Adrenal gland (tissue), 5 donors: ENCODE results near the gene EIF4A3.

ENCODE experiments used
- POLR2A ChIP-seq, 2 donors: fragments of 450-650 bp; IDR thresholded peaks; one replicate each; pipeline ENCODE4 v1.6.1; 2017; ENCODE audit warnings: antibody characterized with exemption in 2 of 2, mild to moderate bottlenecking in 2 of 2, moderate library complexity in 1 of 2
- TF ChIP-seq, protein P1 (sequence below), 6 experiments: fragments of 450-650 bp in 4 of 6; fragments of 200-600 bp in 2 of 6; sonication (generic) in 1 of 6; IDR thresholded peaks; 1 replicate in 5 of 6; 2 replicates in 1 of 6; pipeline versions ENCODE4 v1.5.1 to v1.8.0; 2016 to 2021; ENCODE audit warnings: antibody characterized with exemption in 6 of 6, mild to moderate bottlenecking in 2 of 6, moderate library complexity in 1 of 6
- donor health status: DM: no; HTN: no; CAD: no.

DNA sequence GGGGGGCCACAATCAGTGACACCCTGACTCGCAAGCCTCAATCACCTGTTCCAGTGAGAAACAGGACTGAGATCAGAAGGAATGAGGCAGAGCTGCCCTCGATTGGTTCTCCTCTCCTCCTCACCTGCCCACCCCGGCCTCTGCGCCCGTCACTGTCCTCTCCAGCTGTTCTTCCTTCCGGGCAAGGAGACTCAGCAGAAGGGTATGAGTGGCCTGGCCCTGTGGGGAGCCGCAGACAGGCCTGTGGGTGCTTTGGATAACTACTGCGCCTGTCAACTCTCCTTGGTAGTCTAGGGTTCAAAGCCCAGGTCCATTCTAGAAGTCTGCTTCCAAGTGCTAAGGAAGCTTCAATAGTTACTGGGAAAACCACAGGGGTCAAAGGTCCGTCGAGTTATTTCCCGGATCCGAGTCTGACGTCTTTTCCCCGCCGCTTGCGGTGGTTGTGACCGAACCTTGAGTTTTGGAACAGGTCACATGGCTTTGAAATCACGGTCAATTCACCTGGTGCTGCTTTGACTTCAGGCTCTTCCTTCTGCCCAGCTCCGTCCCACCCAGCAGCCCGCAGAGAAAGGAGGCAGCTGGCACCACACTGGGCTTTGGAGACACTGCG is 31.2 kb upstream of the EIF4A3 start:
- TF ChIP-seq, protein P1, sequence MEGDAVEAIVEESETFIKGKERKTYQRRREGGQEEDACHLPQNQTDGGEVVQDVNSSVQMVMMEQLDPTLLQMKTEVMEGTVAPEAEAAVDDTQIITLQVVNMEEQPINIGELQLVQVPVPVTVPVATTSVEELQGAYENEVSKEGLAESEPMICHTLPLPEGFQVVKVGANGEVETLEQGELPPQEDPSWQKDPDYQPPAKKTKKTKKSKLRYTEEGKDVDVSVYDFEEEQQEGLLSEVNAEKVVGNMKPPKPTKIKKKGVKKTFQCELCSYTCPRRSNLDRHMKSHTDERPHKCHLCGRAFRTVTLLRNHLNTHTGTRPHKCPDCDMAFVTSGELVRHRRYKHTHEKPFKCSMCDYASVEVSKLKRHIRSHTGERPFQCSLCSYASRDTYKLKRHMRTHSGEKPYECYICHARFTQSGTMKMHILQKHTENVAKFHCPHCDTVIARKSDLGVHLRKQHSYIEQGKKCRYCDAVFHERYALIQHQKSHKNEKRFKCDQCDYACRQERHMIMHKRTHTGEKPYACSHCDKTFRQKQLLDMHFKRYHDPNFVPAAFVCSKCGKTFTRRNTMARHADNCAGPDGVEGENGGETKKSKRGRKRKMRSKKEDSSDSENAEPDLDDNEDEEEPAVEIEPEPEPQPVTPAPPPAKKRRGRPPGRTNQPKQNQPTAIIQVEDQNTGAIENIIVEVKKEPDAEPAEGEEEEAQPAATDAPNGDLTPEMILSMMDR (IDR thresholded peaks at IDR 0.05) = no peak
- no peak for TF ChIP-seq POLR2A (IDR thresholded peaks at IDR 0.05)
